H1 (cell line): ENCODE measurements around the gene COL28A1. TPM values are rescaled to one million over a fixed set of nuclear protein-coding genes. Genes with fewer than 3 reads are reported as not detected.

Experiments
- CTCF ChIA-PET: fragments of 300-600 bp; sonication (Branson Sonifier 250); formaldehyde crosslinking; loops from one replicate; lab custom pipeline; 2021; ENCODE audit not compliant: partially characterized antibody; lab: Charles Lee
- POLR2A ChIA-PET: fragments of 300-600 bp; sonication (Branson Sonifier 250); formaldehyde crosslinking; loops from one replicate; lab custom pipeline; 2021; ENCODE audit warnings: inconsistent platforms; ENCODE audit not compliant: partially characterized antibody; lab: Charles Lee
- DNase-seq, 2 experiments: peaks; one replicate each; pipeline versions ENCODE4 v3.0.0 to v3.0.0-alpha.2; 2010 to 2022; ENCODE audit warnings: low spot score in 2 of 2, low read depth in 1 of 2, mixed read lengths in 1 of 2
- FAIRE-seq: peaks from 2 replicates; lab custom pipeline; 2011; peaks lifted over from hg19 to GRCh38; lab: Jason Lieb, UNC
- H2AFZ ChIP-seq: 2 replicates; pipeline ENCODE4 v1.8.1; 2012; ENCODE audit warnings: low read length, inconsistent platforms
- H2AK5ac ChIP-seq: 2 replicates; pipeline ENCODE4 v1.6.1; 2013; ENCODE audit warnings: low read depth, low read length
- H2BK120ac ChIP-seq: replicated peaks from 2 replicates; pipeline ENCODE3; 2013; ENCODE audit warnings: low read depth, low read length, inconsistent platforms
- H2BK12ac ChIP-seq: 2 replicates; pipeline ENCODE4 v1.6.1; 2013; ENCODE audit warnings: low read depth, low read length
- H2BK15ac ChIP-seq: 2 replicates; pipeline ENCODE4 v1.6.1; 2013; ENCODE audit warnings: low read length
- H2BK20ac ChIP-seq: 2 replicates; pipeline ENCODE4 v1.6.1; 2013; ENCODE audit warnings: low read length
- H2BK5ac ChIP-seq: 2 replicates; pipeline ENCODE4 v1.6.1; 2013; ENCODE audit warnings: low read depth, low read length
- H3K14ac ChIP-seq: 2 replicates; pipeline ENCODE4 v1.6.1; 2013; ENCODE audit warnings: inconsistent platforms; ENCODE audit not compliant: insufficient read length
- H3K18ac ChIP-seq: 2 replicates; pipeline ENCODE4 v1.6.1; 2013; ENCODE audit warnings: low read length; ENCODE audit errors: extremely low read depth
- H3K23ac ChIP-seq: 2 replicates; pipeline ENCODE4 v1.6.1; 2013; ENCODE audit warnings: inconsistent platforms; ENCODE audit not compliant: insufficient read length
- H3K23me2 ChIP-seq: 2 replicates; pipeline ENCODE4 v1.6.1; 2013; ENCODE audit warnings: low read depth, low read length
- H3K27ac ChIP-seq: 2 replicates; pipeline ENCODE4 v1.6.1; 2011; ENCODE audit warnings: low read depth, low read length, inconsistent platforms
- H3K27me3 ChIP-seq, 4 experiments: replicated peaks in 1 of 4; 1 replicate in 1 of 4; 2 replicates in 3 of 4; pipeline versions ENCODE4 v1.6.1 to v1.8.1; 2011 to 2013; ENCODE audit warnings: low read length in 3 of 4, mild to moderate bottlenecking in 3 of 4, inconsistent platforms in 2 of 4, mixed read lengths in 2 of 4, moderate library complexity in 1 of 4; ENCODE audit not compliant: control insufficient read depth in 3 of 4, insufficient read depth in 3 of 4; ENCODE audit errors: extremely low read depth in 1 of 4
- H3K36me3 ChIP-seq, 4 experiments: 2 replicates each; pipeline versions ENCODE4 v1.6.1 to v1.8.1; 2011 to 2013; ENCODE audit warnings: mild to moderate bottlenecking in 4 of 4, low read length in 3 of 4, moderate library complexity in 2 of 4, control low read depth in 1 of 4, inconsistent platforms in 1 of 4; ENCODE audit not compliant: insufficient read depth in 4 of 4, control insufficient read depth in 2 of 4
- H3K4ac ChIP-seq: replicated peaks from 2 replicates; pipeline ENCODE3; 2013; ENCODE audit warnings: low read length, low read depth, mixed read lengths, inconsistent platforms; ENCODE audit not compliant: insufficient read length
- H3K4me1 ChIP-seq, 4 experiments: replicated peaks in 1 of 4; 1 replicate in 1 of 4; 2 replicates in 3 of 4; pipeline versions ENCODE4 v1.6.1 to v1.8.1; 2011 to 2013; ENCODE audit warnings: low read length in 3 of 4, inconsistent platforms in 2 of 4, mixed read lengths in 1 of 4; ENCODE audit not compliant: insufficient read depth in 4 of 4, control insufficient read depth in 3 of 4
- H3K4me2 ChIP-seq, 2 experiments: 2 replicates each; pipeline versions ENCODE4 v1.6.1 to v1.8.1; 2011 to 2013; ENCODE audit warnings: low read depth in 2 of 2, low read length in 2 of 2, control low read depth in 1 of 2, inconsistent platforms in 1 of 2, mild to moderate bottlenecking in 1 of 2; ENCODE audit not compliant: insufficient read depth in 1 of 2
- H3K4me3 ChIP-seq, 4 experiments: fragments of 200-600, 300-600 bp in 1 of 4; sonication (generic), shearing (Covaris generic), sonication (Bioruptor Twin) in 1 of 4; 2 replicates each; pipeline versions ENCODE4 v1.5.1 to v1.8.1; 2011 to 2016; ENCODE audit warnings: low read length in 4 of 4, low read depth in 3 of 4, control low read depth in 2 of 4, inconsistent platforms in 2 of 4, mild to moderate bottlenecking in 2 of 4, mixed read lengths in 1 of 4, moderate library complexity in 1 of 4; ENCODE audit not compliant: insufficient read depth in 2 of 4; ENCODE audit errors: extremely low read depth in 1 of 4
- H3K56ac ChIP-seq: replicated peaks from 2 replicates; pipeline ENCODE3; 2013; ENCODE audit warnings: low read depth, mild to moderate bottlenecking, mixed read lengths, low read length, inconsistent platforms; ENCODE audit not compliant: insufficient read length
- H3K79me1 ChIP-seq: 2 replicates; pipeline ENCODE4 v1.6.1; 2013; ENCODE audit warnings: low read depth, low read length, control low read depth
- H3K79me2 ChIP-seq, 2 experiments: 2 replicates each; pipeline versions ENCODE4 v1.6.1 to v1.8.1; 2012 to 2013; ENCODE audit warnings: low read length in 2 of 2, mild to moderate bottlenecking in 2 of 2, inconsistent platforms in 1 of 2; ENCODE audit not compliant: insufficient read depth in 2 of 2, control insufficient read depth in 1 of 2
- H3K9ac ChIP-seq, 4 experiments: replicated peaks in 1 of 4; 1 replicate in 1 of 4; 2 replicates in 3 of 4; pipeline versions ENCODE4 v1.6.1 to v1.8.1; 2011 to 2013; ENCODE audit warnings: low read depth in 3 of 4, low read length in 3 of 4, control low read depth in 2 of 4, mild to moderate bottlenecking in 2 of 4, moderate library complexity in 2 of 4, inconsistent platforms in 1 of 4; ENCODE audit errors: extremely low read depth in 1 of 4
- H3K9me3 ChIP-seq, 2 experiments: 2 replicates each; pipeline versions ENCODE4 v1.6.1 to v1.8.1; 2012 to 2013; ENCODE audit warnings: mild to moderate bottlenecking in 2 of 2, moderate library complexity in 2 of 2, control low read depth in 1 of 2, inconsistent platforms in 1 of 2, low read depth in 1 of 2, low read length in 1 of 2, mixed read lengths in 1 of 2; ENCODE audit not compliant: insufficient read depth in 2 of 2
- H4K20me1 ChIP-seq, 2 experiments: replicated peaks in 1 of 2; 2 replicates each; pipeline versions ENCODE3 to v1.8.1; 2011 to 2013; ENCODE audit warnings: inconsistent platforms in 2 of 2, low read length in 2 of 2, mild to moderate bottlenecking in 1 of 2; ENCODE audit not compliant: insufficient read depth in 2 of 2, control insufficient read depth in 1 of 2
- H4K5ac ChIP-seq: 2 replicates; pipeline ENCODE4 v1.6.1; 2013; ENCODE audit warnings: low read length, low read depth, mixed read lengths, inconsistent platforms; ENCODE audit not compliant: insufficient read length
- H4K8ac ChIP-seq: 2 replicates; pipeline ENCODE4 v1.8.0; 2013; ENCODE audit warnings: mild to moderate bottlenecking, moderate library complexity, low read length, inconsistent platforms; ENCODE audit not compliant: insufficient read depth; ENCODE audit errors: extremely low read depth
- H4K91ac ChIP-seq: replicated peaks from 2 replicates; pipeline ENCODE3; 2013; ENCODE audit warnings: low read length, mixed read lengths, inconsistent platforms; ENCODE audit not compliant: insufficient read length
- WGBS, 2 experiments: shearing (Covaris generic) in 1 of 2; methylation state at CpG; one replicate each; pipeline versions ENCODE4 v1.1.6 to v1.1.7; 2013 to 2015; ENCODE audit warnings: low lambda C conversion rate in 2 of 2, mixed read lengths in 2 of 2, inconsistent platforms in 1 of 2, low coverage in 1 of 2, missing lambda C conversion rate in 1 of 2; ENCODE audit not compliant: insufficient replicate concordance in 2 of 2, insufficient coverage in 1 of 2, insufficient read length in 1 of 2; ENCODE audit errors: extremely low coverage in 1 of 2, missing lambda C conversion rate in 1 of 2; 5-methylcytosine and 5-hydroxymethylcytosine counted together
- polyA plus RNA-seq, 7 experiments: library from polyadenylated mRNA; depleted of rRNA in 3 of 7; stranded (reverse) in 5 of 7; unstranded in 2 of 7; fragments of >200 nt in 5 of 7; fragments of 200-250 nt in 2 of 7; gene quantifications; 1 replicate in 5 of 7; 2 replicates in 1 of 7; 4 replicates in 1 of 7; pipeline versions ENCODE4 v1.2.1 to v1.2.3, GENCODE V29; 2011 to 2013; ENCODE audit warnings: missing spikeins in 2 of 7, mixed read lengths in 2 of 7
- total RNA-seq: library from RNA; stranded (reverse); fragmentation: NEBNext Ultra II Directional; extraction: Animal tissue kit (Norgen Biotek cat#: 25700); gene quantifications from 2 replicates; pipeline ENCODE4 v1.2.1, GENCODE V29; 2021

Gene COL28A1
- total and polyA plus RNA-seq, 2 of the 8 experiments (the other 6 are each of a cell fraction or from before 2014, with no cell fraction given), result 0.22 to 0.38 TPM

GRCh38 chr7:7569615-7570014, 33.9 kb upstream of the COL28A1 start:
- DNase-seq, result no peak
- Histone ChIP-seq H4K91ac (no peak overlapping the region), H2AFZ (no peak overlapping the region), H3K79me2 (peaks cover 16 to 69% of the 10 kb centered on the region in 2 experiments), H3K4me2 (peak overlapping the region in 1 of 2 experiments; percentile 63; a peak in 1 of 4 replicates), H3K23me2 (peaks cover 2% of the 10 kb centered on the region; the same call in 1 of the 2 replicates), H3K56ac (no peak overlapping the region), H3K14ac (no peak overlapping the region), H4K8ac (no peak overlapping the region), H3K4ac (no peak overlapping the region), H4K20me1 (peaks cover 0 to 2% of the 10 kb centered on the region in 2 experiments), H3K4me1 (peaks cover 5 to 11% (median 6%) of the 10 kb centered on the region in 4 experiments; a peak in 6 of 7 replicates), H2BK20ac (no peak overlapping the region), H4K5ac (no peak overlapping the region), H2AK5ac (no peak overlapping the region), H2BK15ac (no peak overlapping the region), H3K79me1 (no peaks in the 10 kb centered on the region), H3K36me3 (peaks cover 0 to 20% (median 6%) of the 10 kb centered on the region in 4 experiments; a peak in 3 of 8 replicates), H3K27ac (no peak overlapping the region), H2BK5ac (no peak overlapping the region), H2BK12ac (no peak overlapping the region), H2BK120ac (no peak overlapping the region), H3K9ac (no peak overlapping the region), H3K9me3 (peaks cover 3 to 7% of the 10 kb centered on the region in 2 experiments), H3K23ac (no peak overlapping the region), H3K18ac (no peak overlapping the region), H3K27me3 (no peaks in the 10 kb centered on the region), H3K4me3 (no peak overlapping the region)
- no peak for FAIRE-seq
- POLR2A ChIA-PET, result interaction anchor here (3.1 kb wide), 1 partner anchor 8 kb away, joined by 12 read pairs; no protein-coding TSS in a partner anchor
- CTCF ChIA-PET, result interaction anchor here (1.3 kb wide), 1 partner anchor 615 kb away, joined by 3 read pairs; no protein-coding TSS in a partner anchor
- WGBS, 2 experiments, result 90% methylated on average over 3 of the region's 3 CpGs; no CpG with 5 or more reads in 1 of the 2 experiments
